ENCODE measurements around the gene ADK. TPM values are rescaled to one million over a fixed set of nuclear protein-coding genes. Genes with fewer than 3 reads are reported as not detected.

Gene ADK
- 40.9 and 50.8 TPM in 2 replicates for total RNA-seq (2012; rRNA removed)
- 24.0 and 30.6 TPM in 2 replicates for polyA plus RNA-seq (2012; rRNA removed)
- 6.3 and 10.5 TPM in 2 replicates for polyA plus RNA-seq (2012; cell fraction: cytosol; rRNA removed)
- polyA plus RNA-seq (2012; cell fraction: nucleus; rRNA removed; ENCODE audit: low replicate concordance): 2.0 and 9.9 TPM in 2 replicates
- percentile 74 among the genes with signal in this experiment for Bru-seq, nascent RNA
- BruChase-seq, experiment 1, labeled RNA remaining after a 6-hour chase: percentile 63 among the genes with signal in this experiment
- percentile 70 among the genes with signal in this experiment for BruChase-seq, experiment 2, labeled RNA remaining after a 2-hour chase
- long read RNA-seq, transcript ADK-202 (11 exons, 2,083 nt): major isoform, 22 of 43 reads
- long read RNA-seq, transcript ADK-201 (11 exons, 1,169 nt): minor isoform, 12 of 43 reads
- long read RNA-seq, partial matches to known transcripts: 1 of 43 reads
- long read RNA-seq, other reads (novel, unspliced or antisense): 8 of 43 reads

DNA sequence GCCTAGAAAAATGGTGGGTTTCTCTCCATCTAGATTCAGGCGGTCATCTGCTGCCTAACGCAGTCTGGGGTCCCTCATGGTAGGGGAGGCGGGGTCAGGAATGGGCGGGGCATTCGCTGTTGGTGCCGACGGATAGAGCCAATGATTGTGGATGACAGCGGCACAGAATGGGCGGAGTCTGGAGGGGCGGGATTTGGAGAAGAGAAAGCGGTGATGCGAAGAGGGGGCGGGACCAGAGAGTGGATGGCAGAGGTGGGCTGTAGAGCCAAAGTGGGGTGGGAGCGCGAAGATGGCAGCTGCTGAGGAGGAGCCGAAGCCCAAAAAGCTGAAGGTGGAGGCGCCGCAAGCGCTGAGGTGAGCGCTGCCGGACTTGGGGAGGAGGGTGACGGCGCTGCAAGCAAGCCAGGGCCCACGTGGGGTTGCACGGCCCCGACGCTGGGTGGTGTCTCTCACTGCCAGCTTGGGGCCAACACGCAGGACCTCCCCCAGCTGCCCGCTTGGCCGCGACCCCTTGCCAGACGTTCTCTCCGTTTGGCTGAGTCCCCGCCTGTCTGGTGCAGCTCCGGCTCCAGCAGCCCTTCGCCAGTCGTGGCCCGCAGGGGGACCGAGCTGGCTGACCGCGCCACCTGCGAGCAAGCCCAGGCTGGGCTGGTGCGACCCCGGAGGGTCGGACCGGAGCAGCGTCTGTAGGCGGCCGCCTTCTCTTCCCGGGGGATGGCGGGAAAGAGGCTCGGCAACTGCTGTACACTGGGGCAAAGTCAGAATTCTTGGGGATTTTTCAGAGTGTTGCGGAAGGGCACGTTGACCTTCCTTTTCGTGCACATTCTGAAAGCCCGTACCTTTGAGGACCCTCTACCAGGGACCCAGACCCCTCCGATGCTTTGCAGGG, at the start of gene ADK:
TSS of gene ADK (plus strand) at position 232 of the 889 bp plus-strand sequence. CDS start at position 290, 58 bp downstream.
- H3K4me1 ChIP-seq (ENCODE audit: control insufficient read depth, insufficient read depth, low read length): no peaks in the 10 kb centered on the region; the same call in 1 of the 2 replicates
- H3K27ac ChIP-seq (ENCODE audit: insufficient read depth, low read length): peak within 1 kb of the TSS; percentile 71
- dilution Hi-C loops (cut with HindIII; ENCODE audit: low sequenced_read_pairs, unreplicated experiment): no loop called here
- no peaks in the 10 kb centered on the region for H3K9me3 ChIP-seq (ENCODE audit: control insufficient read depth, insufficient read depth, low read length)
- peak within 1 kb of the TSS; percentile 83 for H3K14ac ChIP-seq (replicated peaks; ENCODE audit: low read depth, low read length)
- peak within 1 kb of the TSS; percentile 78 for H3K9ac ChIP-seq (ENCODE audit: low read depth, low read length)
- POLR2A ChIA-PET (ENCODE audit: unreplicated experiment): interaction anchor here (0.9 kb wide), 1 partner anchor 14 kb away, joined by 3 read pairs; no protein-coding TSS in a partner anchor
- intact Hi-C loops (cut with micrococcal nuclease): loop anchor here (5.0 kb wide), 3 partner anchors 41 to 81 kb away; no protein-coding TSS in a partner anchor
- peak within 1 kb of the TSS; percentile 77 for H4K5ac ChIP-seq (ENCODE audit: low read depth, low read length)
- peak within 1 kb of the TSS; percentile 95 for H3K56ac ChIP-seq (ENCODE audit: extremely low read depth, insufficient read depth, low read length)
- peak within 1 kb of the TSS; percentile 80 for H2AK9ac ChIP-seq (replicated peaks; ENCODE audit: low read depth, low read length, poor library complexity)
- H4K91ac ChIP-seq (ENCODE audit: insufficient read depth, low read depth, low read length): peak within 1 kb of the TSS; percentile 83
- peaks cover 2% of the 10 kb centered on the region; the same call in 1 of the 2 replicates for H3K9me1 ChIP-seq (ENCODE audit: insufficient read depth, low read length)
- H4K20me1 ChIP-seq (ENCODE audit: insufficient read depth, low read length): peaks cover 2% of the 10 kb centered on the region; the same call in 1 of the 2 replicates
- 1% methylated on average over 24 of the region's 57 CpGs; no CpG with 5 or more reads in 1 of the 2 experiments for WGBS, 2 experiments (ENCODE audit: extremely low coverage in 2 of 2, insufficient read length in 1 of 2)
- peak within 1 kb of the TSS; percentile 93 for H2AFZ ChIP-seq (replicated peaks; ENCODE audit: low read length, poor library complexity)
- H3K4ac ChIP-seq (ENCODE audit: low read depth, low read length): peak within 1 kb of the TSS; percentile 78
- peak; percentile 98 for ATAC-seq (ENCODE audit: low read depth)
- H3K36me3 ChIP-seq (ENCODE audit: control insufficient read depth, insufficient read depth, low read length): no peaks in the 10 kb centered on the region
- TF ChIP-seq CEBPB (IDR thresholded peaks at IDR 0.05; ENCODE audit: low read depth, low read length) (no peak), RAD21 (IDR thresholded peaks at IDR 0.05; ENCODE audit: low read length) (peak; percentile 18; the same call in 1 of the 2 replicates), SMC3 (IDR thresholded peaks at IDR 0.05; ENCODE audit: low read depth, low read length) (0 out of 2 replicates have a peak, but pooled peaks have one; percentile 9), USF2 (IDR thresholded peaks at IDR 0.05; ENCODE audit: low read depth, low read length) (peak; percentile 72), MAZ (IDR thresholded peaks at IDR 0.05; ENCODE audit: borderline replicate concordance, low read depth, low read length) (peak; percentile 20; the same call in 1 of the 2 replicates), POLR2A (IDR thresholded peaks at IDR 0.05; ENCODE audit: low read depth, low read length) (0 out of 2 replicates have a peak, but pooled peaks have one; percentile 26), MXI1 (IDR thresholded peaks at IDR 0.05; ENCODE audit: borderline replicate concordance, low read depth, low read length) (peak; percentile 96)
- TF ChIP-seq, protein P1, sequence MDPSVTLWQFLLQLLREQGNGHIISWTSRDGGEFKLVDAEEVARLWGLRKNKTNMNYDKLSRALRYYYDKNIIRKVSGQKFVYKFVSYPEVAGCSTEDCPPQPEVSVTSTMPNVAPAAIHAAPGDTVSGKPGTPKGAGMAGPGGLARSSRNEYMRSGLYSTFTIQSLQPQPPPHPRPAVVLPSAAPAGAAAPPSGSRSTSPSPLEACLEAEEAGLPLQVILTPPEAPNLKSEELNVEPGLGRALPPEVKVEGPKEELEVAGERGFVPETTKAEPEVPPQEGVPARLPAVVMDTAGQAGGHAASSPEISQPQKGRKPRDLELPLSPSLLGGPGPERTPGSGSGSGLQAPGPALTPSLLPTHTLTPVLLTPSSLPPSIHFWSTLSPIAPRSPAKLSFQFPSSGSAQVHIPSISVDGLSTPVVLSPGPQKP (IDR thresholded peaks at IDR 0.05; ENCODE audit: borderline replicate concordance, low read depth, low read length): no peak
- TF ChIP-seq, protein P2, sequence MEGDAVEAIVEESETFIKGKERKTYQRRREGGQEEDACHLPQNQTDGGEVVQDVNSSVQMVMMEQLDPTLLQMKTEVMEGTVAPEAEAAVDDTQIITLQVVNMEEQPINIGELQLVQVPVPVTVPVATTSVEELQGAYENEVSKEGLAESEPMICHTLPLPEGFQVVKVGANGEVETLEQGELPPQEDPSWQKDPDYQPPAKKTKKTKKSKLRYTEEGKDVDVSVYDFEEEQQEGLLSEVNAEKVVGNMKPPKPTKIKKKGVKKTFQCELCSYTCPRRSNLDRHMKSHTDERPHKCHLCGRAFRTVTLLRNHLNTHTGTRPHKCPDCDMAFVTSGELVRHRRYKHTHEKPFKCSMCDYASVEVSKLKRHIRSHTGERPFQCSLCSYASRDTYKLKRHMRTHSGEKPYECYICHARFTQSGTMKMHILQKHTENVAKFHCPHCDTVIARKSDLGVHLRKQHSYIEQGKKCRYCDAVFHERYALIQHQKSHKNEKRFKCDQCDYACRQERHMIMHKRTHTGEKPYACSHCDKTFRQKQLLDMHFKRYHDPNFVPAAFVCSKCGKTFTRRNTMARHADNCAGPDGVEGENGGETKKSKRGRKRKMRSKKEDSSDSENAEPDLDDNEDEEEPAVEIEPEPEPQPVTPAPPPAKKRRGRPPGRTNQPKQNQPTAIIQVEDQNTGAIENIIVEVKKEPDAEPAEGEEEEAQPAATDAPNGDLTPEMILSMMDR (conservative IDR thresholded peaks at IDR 0.05; ENCODE audit: low read depth, low read length): 0 out of 2 replicates have a peak, but pooled peaks have one; percentile 17
- peak within 1 kb of the TSS; percentile 89 for H3K23ac ChIP-seq (ENCODE audit: low read depth, low read length)
- peak within 1 kb of the TSS; percentile 74 for H3K4me3 ChIP-seq (ENCODE audit: insufficient read depth, low read depth, low read length)
- H2BK20ac ChIP-seq (ENCODE audit: low read depth, low read length): peak within 1 kb of the TSS; percentile 33; the same call in 1 of the 2 replicates
- peak within 1 kb of the TSS; percentile 95 for H2BK5ac ChIP-seq (ENCODE audit: low read depth, low read length, poor library complexity, severe bottlenecking)
- peak within 1 kb of the TSS; percentile 49 to 96 for H4K8ac ChIP-seq (ENCODE audit: low read depth in 2 of 2, low read length in 2 of 2)
- peak within 1 kb of the TSS; percentile 99 for H3K4me2 ChIP-seq (ENCODE audit: low read depth, low read length)
- peak within 1 kb of the TSS; percentile 88 for H2BK120ac ChIP-seq (ENCODE audit: low read depth, low read length)
- peaks cover 2 to 48% of the 10 kb centered on the region in 2 experiments; a peak in 3 of 4 replicates for H3K79me1 ChIP-seq (ENCODE audit: low read depth in 1 of 2, low read length in 2 of 2)
- H2AK5ac ChIP-seq (ENCODE audit: low read depth, low read length): peak within 1 kb of the TSS; percentile 59
- peak within 1 kb of the TSS; percentile 88 for H3K18ac ChIP-seq (ENCODE audit: low read depth, low read length)
- peak within 1 kb of the TSS; percentile 85 for H2BK15ac ChIP-seq (ENCODE audit: low read depth, low read length)
- in situ Hi-C loops (cut with MboI; ENCODE audit: low sequenced_read_pairs): no loop called here
- BruUV-seq (replicated peaks): no TSS peak
- H3K27me3 ChIP-seq (ENCODE audit: control insufficient read depth, insufficient read depth, low read length): no peaks in the 10 kb centered on the region
- DNase-seq: peak; percentile 96
- CTCF ChIA-PET: no interaction called here

Data from IMR-90 (cell line).